ENCODE data around the gene HOATZ.

The HOATZ gene

GRCh38 chr11:111502611-111503010, 12.0 kb upstream of the HOATZ start:
- Histone ChIP-seq H3K9me2 (replicated peaks; ENCODE audit: low read depth, low read length) (no peaks in the 10 kb centered on the region), H3K79me2 (ENCODE audit: insufficient read depth, low read length) (no peaks in the 10 kb centered on the region), H3K36me3 (ENCODE audit: insufficient read depth, low read length) (no peaks in the 10 kb centered on the region), H3K4me1 (ENCODE audit: insufficient read depth, low read length, poor library complexity, severe bottlenecking) (peaks cover 5% of the 10 kb centered on the region), H4K20me1 (ENCODE audit: insufficient read depth, low read length, poor library complexity, severe bottlenecking) (no peaks in the 10 kb centered on the region), H3K4me2 (ENCODE audit: low read depth, low read length, poor library complexity, severe bottlenecking) (no peak overlapping the region), H3K4me3 (ENCODE audit: low read length, poor library complexity, severe bottlenecking) (no peak overlapping the region), H3K9ac (ENCODE audit: low read depth, low read length, poor library complexity, severe bottlenecking) (no peak overlapping the region), H3K9me3 (ENCODE audit: insufficient read depth, low read depth, low read length) (no peaks in the 10 kb centered on the region), H2AFZ (ENCODE audit: low read length) (no peak overlapping the region), H3F3A (ENCODE audit: low read depth) (no peaks in the 10 kb centered on the region), H3K27me3 (ENCODE audit: insufficient read depth, low read length, poor library complexity, severe bottlenecking) (no peaks in the 10 kb centered on the region)
- TF ChIP-seq EZH2phosphoT487 (IDR thresholded peaks at IDR 0.05; ENCODE audit: borderline replicate concordance) (no peak), CTCF (conservative IDR thresholded peaks at IDR 0.05; ENCODE audit: low read length) (no peak)

GRCh38 chr11:111510311-111510710, 4.3 kb upstream of the HOATZ start:
- H3K4me1 ChIP-seq (ENCODE audit: insufficient read depth, low read length, poor library complexity, severe bottlenecking) = peaks cover 6% of the 10 kb centered on the region
- H3K4me2 ChIP-seq (ENCODE audit: low read depth, low read length, poor library complexity, severe bottlenecking) = no peak overlapping the region
- H3K79me2 ChIP-seq (ENCODE audit: insufficient read depth, low read length) = no peaks in the 10 kb centered on the region
- H2AFZ ChIP-seq (ENCODE audit: low read length) = no peak overlapping the region
- no peaks in the 10 kb centered on the region for H3F3A ChIP-seq (ENCODE audit: low read depth)
- H3K9ac ChIP-seq (ENCODE audit: low read depth, low read length, poor library complexity, severe bottlenecking) = no peak overlapping the region
- H4K20me1 ChIP-seq (ENCODE audit: insufficient read depth, low read length, poor library complexity, severe bottlenecking) = no peaks in the 10 kb centered on the region
- no peaks in the 10 kb centered on the region for H3K27me3 ChIP-seq (ENCODE audit: insufficient read depth, low read length, poor library complexity, severe bottlenecking)
- no peak for TF ChIP-seq EZH2phosphoT487 (IDR thresholded peaks at IDR 0.05; ENCODE audit: borderline replicate concordance)
- no peak for TF ChIP-seq CTCF (conservative IDR thresholded peaks at IDR 0.05; ENCODE audit: low read length)
- H3K9me2 ChIP-seq (replicated peaks; ENCODE audit: low read depth, low read length) = no peaks in the 10 kb centered on the region
- no peaks in the 10 kb centered on the region for H3K9me3 ChIP-seq (ENCODE audit: insufficient read depth, low read depth, low read length)
- H3K36me3 ChIP-seq (ENCODE audit: insufficient read depth, low read length) = no peaks in the 10 kb centered on the region
- H3K4me3 ChIP-seq (ENCODE audit: low read length, poor library complexity, severe bottlenecking) = no peak overlapping the region

- Histone ChIP-seq H3K4me2 (ENCODE audit: low read depth, low read length, poor library complexity, severe bottlenecking) (no peak within 1 kb of the TSS), H3K4me1 (ENCODE audit: insufficient read depth, low read length, poor library complexity, severe bottlenecking) (peaks cover 2% of the 10 kb centered on the region), H3K9ac (ENCODE audit: low read depth, low read length, poor library complexity, severe bottlenecking) (no peak within 1 kb of the TSS), H3K9me3 (ENCODE audit: insufficient read depth, low read depth, low read length) (no peaks in the 10 kb centered on the region), H3K9me2 (replicated peaks; ENCODE audit: low read depth, low read length) (no peaks in the 10 kb centered on the region), H3K36me3 (ENCODE audit: insufficient read depth, low read length) (no peaks in the 10 kb centered on the region), H3K79me2 (ENCODE audit: insufficient read depth, low read length) (no peaks in the 10 kb centered on the region), H2AFZ (ENCODE audit: low read length) (peak within 1 kb of the TSS; percentile 42; the same call in 1 of the 2 replicates), H3K4me3 (ENCODE audit: low read length, poor library complexity, severe bottlenecking) (no peak within 1 kb of the TSS), H3K27me3 (ENCODE audit: insufficient read depth, low read length, poor library complexity, severe bottlenecking) (no peaks in the 10 kb centered on the region), H4K20me1 (ENCODE audit: insufficient read depth, low read length, poor library complexity, severe bottlenecking) (no peaks in the 10 kb centered on the region), H3F3A (ENCODE audit: low read depth) (no peaks in the 10 kb centered on the region)
- TF ChIP-seq CTCF (conservative IDR thresholded peaks at IDR 0.05; ENCODE audit: low read length) (no peak), EZH2phosphoT487 (IDR thresholded peaks at IDR 0.05; ENCODE audit: borderline replicate concordance) (no peak)
These were observed 2.0 kb upstream of the HOATZ start, which contains the start of gene BTG4 for GRCh38 chr11:111512296-111513239. Gene BTG4 (minus strand): TSS chr11:111512386. CDS start chr11:111498776, 13,610 bp downstream.

All from Loucy (cell line).